Mesothelial cell of epicardium (in vitro differentiated cells): ENCODE measurements around the gene AMBN. TPM values are rescaled to one million over a fixed set of nuclear protein-coding genes. Genes with fewer than 3 reads are reported as not detected.

Experiments used
- DNase-seq, 2 experiments: peaks; one replicate each; pipeline ENCODE4 v3.0.0; 2021; ENCODE audit warnings: low spot score in 2 of 2; ENCODE audit not compliant: unreplicated experiment in 2 of 2
- H3K27ac Mint-ChIP-seq: 2 replicates; pipeline ENCODE4 v1.8.0; 2021; ENCODE audit warnings: mixed read lengths
- H3K27me3 Mint-ChIP-seq: 2 replicates; pipeline ENCODE4 v1.8.0; 2021; ENCODE audit warnings: low read depth, mixed read lengths
- H3K36me3 Mint-ChIP-seq: 2 replicates; pipeline ENCODE4 v1.8.0; 2021; ENCODE audit warnings: mixed read lengths
- H3K4me1 Mint-ChIP-seq: 2 replicates; pipeline ENCODE4 v1.8.0; 2021; ENCODE audit warnings: mixed read lengths
- H3K4me3 Mint-ChIP-seq: 2 replicates; pipeline ENCODE4 v1.8.0; 2021; ENCODE audit warnings: mild to moderate bottlenecking, moderate library complexity, mixed read lengths
- H3K9me3 Mint-ChIP-seq: 2 replicates; pipeline ENCODE4 v1.8.0; 2021; ENCODE audit warnings: mixed read lengths
- total RNA-seq: library from RNA; stranded (reverse); gene quantifications from 3 replicates; pipeline ENCODE4 v1.2.1, GENCODE V29; 2021
- TF ChIP-seq, protein P1 (sequence below): fragments of 200-600 bp; sonication (generic); IDR thresholded peaks from one replicate; pipeline ENCODE4 v1.5.0; 2021; ENCODE audit warnings: antibody characterized with exemption; ENCODE audit not compliant: unreplicated experiment

The AMBN gene
- total RNA-seq, 1 donor from 2014 or later, result 0.36 TPM

- TF ChIP-seq, protein P1, sequence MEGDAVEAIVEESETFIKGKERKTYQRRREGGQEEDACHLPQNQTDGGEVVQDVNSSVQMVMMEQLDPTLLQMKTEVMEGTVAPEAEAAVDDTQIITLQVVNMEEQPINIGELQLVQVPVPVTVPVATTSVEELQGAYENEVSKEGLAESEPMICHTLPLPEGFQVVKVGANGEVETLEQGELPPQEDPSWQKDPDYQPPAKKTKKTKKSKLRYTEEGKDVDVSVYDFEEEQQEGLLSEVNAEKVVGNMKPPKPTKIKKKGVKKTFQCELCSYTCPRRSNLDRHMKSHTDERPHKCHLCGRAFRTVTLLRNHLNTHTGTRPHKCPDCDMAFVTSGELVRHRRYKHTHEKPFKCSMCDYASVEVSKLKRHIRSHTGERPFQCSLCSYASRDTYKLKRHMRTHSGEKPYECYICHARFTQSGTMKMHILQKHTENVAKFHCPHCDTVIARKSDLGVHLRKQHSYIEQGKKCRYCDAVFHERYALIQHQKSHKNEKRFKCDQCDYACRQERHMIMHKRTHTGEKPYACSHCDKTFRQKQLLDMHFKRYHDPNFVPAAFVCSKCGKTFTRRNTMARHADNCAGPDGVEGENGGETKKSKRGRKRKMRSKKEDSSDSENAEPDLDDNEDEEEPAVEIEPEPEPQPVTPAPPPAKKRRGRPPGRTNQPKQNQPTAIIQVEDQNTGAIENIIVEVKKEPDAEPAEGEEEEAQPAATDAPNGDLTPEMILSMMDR, result peak; percentile 55
- no peak for DNase-seq
- Mint-ChIP-seq H3K4me3 (no peak overlapping the region), H3K27ac (no peak overlapping the region), H3K27me3 (peaks cover 2% of the 10 kb centered on the region), H3K4me1 (peaks cover 2% of the 10 kb centered on the region), H3K9me3 (no peaks in the 10 kb centered on the region), H3K36me3 (no peaks in the 10 kb centered on the region)
These were observed 59.9 kb downstream of the AMBN start for GRCh38 chr4:70651864-70652506.

- Mint-ChIP-seq H3K4me1 (peaks cover 2% of the 10 kb centered on the region), H3K27ac (no peak overlapping the region), H3K27me3 (peaks cover 7% of the 10 kb centered on the region)
These were observed 62.6 kb downstream of the AMBN start for GRCh38 chr4:70654605-70655011.

More at GRCh38 chr4:70654605-70655011, 62.6 kb downstream of the AMBN start:
- no peak for DNase-seq
- TF ChIP-seq, protein P1, result no peak
- no peak overlapping the region for H3K4me3 Mint-ChIP-seq
- no peaks in the 10 kb centered on the region for H3K9me3 Mint-ChIP-seq
- H3K36me3 Mint-ChIP-seq, result no peaks in the 10 kb centered on the region

Other genes with a start within 250 kb of the AMBN start
- gene SMR3A, start 231.5 kb upstream of the AMBN start, total RNA-seq, result not detected in 3 replicates
- not detected in 3 replicates for gene SMR3B, start 209.1 kb upstream of the AMBN start, total RNA-seq
- not detected in 3 replicates for gene OPRPN, start 194.3 kb upstream of the AMBN start, total RNA-seq
- not detected in 3 replicates for gene MUC7, start 120.1 kb upstream of the AMBN start, total RNA-seq
- not detected in 3 replicates for gene AMTN, start 73.7 kb upstream of the AMBN start, total RNA-seq
- gene ENAM, start 36.5 kb downstream of the AMBN start, total RNA-seq, result not detected in 3 replicates
- gene JCHAIN, start 74.3 kb downstream of the AMBN start, total RNA-seq, result 0.16 to 0.47 TPM (median 0.18 TPM) in 3 replicates
- 28.0 to 30.4 TPM (median 29.6 TPM) in 3 replicates for gene UTP3, start 96.3 kb downstream of the AMBN start, total RNA-seq
- gene RUFY3, start 129.7 kb downstream of the AMBN start, total RNA-seq, result 96.0 to 101 TPM (median 96.6 TPM) in 3 replicates
- 78.5 to 85.9 TPM (median 80.2 TPM) in 3 replicates for gene GRSF1, start 247.6 kb downstream of the AMBN start, total RNA-seq